Fibroblast of skin of abdomen (primary cell): ENCODE measurements around the gene IRAK3.
"Not testable (repeated sequence)": the region's sequence is repeated elsewhere in the genome, so short reads cannot be mapped to it uniquely, and the experiment has no call there.

ENCODE experiments used
- DNase-seq: peaks from one replicate; pipeline ENCODE4 v3.0.0-alpha.2; 2013

IRAK3 gene

DNA sequence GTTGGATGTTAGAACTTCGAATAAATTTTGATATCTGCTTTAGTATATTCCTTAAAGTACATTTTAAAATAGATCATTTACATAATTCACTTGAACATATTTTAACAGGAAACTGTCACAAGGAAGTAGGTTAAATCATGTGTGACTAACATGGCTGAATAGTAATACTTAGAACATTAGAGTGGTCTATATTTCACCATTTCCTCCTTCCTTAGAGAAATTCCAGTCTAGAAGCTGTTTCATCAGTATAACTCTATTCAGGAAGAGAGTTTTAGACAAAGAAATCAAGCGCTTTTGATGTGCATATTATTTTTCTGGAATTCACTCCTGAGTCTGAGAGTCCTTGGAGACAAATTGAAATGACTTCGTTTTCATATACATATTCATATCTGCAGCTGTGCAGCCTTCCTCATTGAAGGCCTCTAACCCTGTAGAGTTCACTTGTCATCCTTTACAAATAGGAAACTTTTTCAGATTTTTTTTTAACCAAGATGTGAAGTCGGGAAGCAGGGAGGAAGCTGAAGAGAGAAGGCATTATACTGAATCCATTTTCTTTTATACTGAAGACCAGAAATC, 28.4 kb downstream of the IRAK3 start:
- DNase-seq: no peak

DNA sequence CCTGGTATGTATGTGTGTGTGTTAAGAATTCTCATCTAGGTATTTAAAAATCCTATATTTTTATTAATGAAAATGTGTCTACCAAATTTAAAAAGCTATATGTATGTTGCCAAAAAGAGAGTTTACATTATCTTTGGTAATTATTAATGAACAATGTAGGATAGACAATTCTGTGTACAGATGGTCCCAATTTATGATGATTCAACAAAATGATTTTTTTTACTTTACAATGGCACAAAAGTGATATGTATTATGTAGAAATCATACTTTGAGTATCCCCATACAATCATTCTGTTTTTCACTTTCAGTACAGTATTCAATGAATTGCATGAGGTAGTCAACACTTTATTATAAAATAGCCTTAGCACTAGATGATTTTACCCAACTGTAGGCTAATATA, 39.4 kb downstream of the IRAK3 start:
- DNase-seq: no peak

DNA sequence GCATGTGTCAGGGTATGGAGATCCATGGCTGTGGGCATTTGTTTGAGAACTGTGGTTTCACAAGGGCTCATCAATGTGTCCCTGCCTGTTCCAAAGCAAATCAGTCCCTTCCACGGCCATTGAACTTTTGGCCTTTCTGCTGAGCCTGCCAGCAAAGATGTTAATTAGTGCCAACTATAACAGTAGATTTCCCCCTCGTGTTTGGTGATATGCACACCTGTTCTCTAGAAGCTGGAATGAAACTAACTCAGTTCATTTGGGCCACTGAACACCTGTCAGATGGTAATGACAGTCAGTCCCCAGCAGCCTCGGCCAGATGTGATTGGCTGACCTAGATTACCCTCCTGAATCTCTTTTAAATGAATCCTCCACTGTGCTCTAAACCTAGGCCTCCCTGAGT, 43.2 kb downstream of the IRAK3 start:
- no peak for DNase-seq

DNA sequence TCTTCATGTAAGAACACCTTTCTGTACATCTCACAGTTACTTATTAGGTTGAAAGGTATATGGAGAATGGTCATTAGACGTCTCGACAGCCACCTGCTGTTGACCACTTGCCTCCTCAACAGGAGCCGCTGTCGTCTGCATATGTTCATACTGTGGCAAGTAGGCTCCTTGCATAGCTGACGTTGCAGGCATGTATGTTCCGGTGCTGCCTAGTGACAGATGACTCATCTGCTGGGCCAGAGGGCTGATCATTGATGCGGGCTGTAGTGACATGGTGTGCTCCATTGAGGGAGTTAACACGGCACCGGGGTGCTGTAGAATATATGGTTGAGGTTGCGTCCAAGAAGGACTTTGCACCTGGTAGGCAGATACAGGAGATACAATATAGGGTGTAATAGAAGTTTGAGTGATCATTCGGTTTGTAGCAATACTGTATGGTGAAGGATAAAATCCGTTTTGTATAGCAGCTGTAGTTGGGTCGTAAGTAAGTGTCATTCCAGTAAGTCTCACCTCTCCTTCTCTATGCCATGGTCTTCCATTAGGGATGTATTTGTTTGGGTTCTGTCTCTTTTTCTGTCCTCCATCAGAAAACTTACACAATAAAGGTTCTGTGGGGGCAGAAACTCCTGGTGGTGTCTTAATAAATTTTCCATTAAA, 45.2 kb downstream of the IRAK3 start:
- peak; percentile 29 for DNase-seq

DNA sequence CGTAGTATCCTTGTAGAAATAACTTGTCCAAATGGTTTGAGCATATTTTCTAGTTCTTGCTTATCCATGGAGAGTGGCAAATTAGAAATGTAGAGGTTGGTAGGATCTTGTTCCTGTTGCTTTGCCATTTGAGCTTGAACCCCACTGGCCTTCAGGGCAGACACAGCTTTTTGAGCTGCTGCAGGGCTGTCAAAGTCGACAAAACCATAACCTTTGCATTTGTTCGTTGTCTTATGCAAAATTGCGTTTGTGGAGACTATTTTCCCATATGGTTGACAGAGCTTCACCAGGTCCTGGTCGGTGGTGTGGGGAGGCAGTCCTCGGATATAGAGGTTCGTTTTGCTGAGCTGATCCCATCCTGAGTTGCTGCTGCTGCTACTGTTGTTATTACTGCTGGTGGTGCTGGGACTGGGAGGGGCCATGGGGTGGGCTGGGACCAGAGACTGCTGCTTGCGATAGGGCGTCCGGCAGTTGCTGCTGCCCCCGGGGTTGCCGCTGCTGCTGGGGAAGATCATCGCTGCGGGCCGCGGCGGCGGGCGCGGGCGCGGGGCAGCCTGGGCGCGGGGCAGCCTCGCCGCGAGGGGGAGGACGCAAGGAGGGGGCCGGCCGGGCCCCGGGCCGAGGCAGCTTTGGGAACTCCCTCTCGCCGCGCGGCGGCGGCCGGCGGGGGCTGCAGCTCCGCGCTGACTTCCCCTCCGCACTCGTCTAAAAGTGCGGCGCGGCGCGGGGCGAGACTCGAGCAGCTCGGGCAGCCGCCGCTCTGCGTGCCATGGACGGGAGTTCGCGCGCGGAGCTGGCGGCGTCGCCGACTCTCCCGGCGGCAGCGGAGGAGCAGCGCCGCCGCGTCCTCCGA, 46.0 kb downstream of the IRAK3 start:
- DNase-seq: peak; percentile 56

DNA sequence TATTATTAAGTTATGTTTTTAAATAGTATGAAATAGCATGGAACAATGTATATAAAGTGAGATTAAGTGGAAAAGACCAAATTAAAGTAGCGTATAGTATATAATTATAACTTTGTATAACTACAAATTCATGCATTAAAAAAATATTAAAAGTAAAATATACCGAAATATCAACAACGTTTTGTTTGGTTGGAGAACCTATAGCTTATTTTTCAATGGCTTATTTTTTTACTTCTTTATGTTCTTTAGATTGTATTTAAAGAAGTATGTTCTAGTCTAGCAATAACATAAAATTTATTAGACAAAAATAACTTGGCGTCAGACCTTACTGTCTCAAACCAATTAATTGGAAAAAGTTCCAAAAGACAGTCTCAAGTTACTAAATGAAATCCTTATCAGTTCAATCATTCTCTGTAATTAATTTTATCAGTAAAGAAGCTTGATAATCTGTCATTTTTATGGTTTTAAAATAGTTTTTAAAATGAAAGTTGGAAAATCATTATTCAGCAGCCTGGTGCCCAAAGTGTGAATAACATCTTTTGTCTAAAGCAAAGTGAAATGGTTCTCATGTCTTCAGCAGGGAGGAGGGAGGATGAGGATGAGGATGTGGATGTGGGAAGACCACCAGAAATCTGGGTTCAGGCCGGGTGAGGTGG, 46.7 kb downstream of the IRAK3 start:
- peak; percentile 20 for DNase-seq

DNA sequence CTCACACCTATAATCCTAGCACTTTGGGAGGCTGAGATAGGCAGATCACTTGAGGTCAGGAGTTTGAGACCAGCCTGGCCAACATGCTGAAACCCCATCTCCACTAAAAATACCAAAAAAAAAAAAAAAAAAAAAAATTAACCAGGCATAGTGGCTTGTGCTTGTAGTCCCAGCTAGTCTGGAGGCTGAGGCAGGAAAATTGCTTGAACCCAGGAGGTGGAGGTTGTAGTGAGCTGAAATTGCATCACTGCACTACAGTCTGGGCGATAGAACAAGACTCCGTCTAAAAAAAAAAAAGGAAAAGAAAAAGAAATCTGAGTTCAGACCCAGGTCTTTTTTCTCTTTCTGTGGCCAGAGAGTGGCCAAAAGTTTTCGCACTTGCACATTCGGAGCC, 47.3 kb downstream of the IRAK3 start:
- DNase-seq: not testable (repeated sequence)

DNA sequence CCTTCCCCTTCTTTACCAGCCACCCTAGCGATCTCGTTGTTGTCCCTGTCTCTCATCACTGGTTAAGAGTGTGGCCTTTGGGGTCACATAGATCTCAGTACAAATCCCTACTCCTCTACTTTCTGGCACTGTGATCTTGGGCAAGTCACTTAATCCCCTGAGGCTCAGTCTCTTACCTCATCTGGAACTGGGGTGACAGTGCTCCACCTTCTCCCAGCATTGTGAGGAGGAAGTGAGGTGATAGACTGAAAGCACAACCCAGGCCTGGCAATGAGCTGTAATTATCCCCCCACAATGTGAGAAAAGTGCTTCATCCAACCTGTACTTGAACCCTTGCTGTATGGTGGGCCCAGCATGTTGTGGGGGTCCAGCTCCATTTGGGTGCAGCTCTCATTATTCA, 48.0 kb downstream of the IRAK3 start:
- DNase-seq: no peak

DNA sequence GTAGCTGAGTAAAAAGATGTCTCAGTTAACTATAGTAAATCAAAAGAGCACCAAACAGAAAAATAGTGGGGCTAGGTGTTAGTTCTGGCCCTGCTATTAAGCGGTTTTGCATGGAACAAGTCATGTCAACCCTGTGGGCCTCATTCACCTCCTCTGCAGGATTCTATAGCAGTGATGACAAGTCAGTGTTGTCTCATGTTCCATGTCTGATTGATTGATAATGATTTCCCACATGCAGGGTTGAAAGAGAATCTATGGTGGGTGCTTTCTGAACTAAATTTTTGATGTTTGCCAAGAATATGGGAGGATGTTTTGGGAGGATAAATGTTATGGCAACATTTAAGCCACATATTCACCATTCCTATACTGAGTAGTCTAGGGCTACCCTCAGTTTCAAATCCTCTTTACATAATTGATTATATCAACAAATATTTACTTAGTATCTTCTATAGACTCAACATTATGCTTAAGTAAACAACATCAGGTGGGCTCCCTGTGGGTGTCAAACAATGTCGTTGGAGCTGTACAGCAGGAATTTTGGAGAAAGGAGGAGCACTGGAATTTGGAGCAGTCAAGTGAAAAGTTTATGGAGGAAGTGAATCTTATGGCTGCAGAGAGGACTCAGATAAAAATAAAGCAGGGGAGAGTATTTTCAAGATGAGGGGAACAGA, 48.6 kb downstream of the IRAK3 start:
- DNase-seq: no peak

DNA sequence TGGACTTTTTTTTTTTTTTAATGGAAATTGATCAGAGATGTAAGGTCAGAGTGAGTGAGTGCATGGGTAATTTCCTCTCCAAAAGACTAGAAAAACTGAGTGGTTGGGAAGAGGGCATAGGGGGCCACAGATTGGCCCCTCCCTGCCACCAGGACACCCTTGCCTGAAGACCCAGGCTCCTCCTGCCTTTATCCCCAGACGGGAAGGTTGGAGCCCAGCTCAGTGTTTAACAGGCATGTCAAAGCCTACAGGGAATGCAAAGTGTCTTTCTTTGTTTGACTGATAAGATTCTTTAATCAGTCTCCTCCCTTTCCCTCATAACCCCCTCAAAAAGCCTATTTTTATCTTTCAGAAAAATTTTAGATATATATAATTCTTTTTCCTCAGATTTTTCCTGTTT, 50.3 kb downstream of the IRAK3 start:
- DNase-seq: no peak

DNA sequence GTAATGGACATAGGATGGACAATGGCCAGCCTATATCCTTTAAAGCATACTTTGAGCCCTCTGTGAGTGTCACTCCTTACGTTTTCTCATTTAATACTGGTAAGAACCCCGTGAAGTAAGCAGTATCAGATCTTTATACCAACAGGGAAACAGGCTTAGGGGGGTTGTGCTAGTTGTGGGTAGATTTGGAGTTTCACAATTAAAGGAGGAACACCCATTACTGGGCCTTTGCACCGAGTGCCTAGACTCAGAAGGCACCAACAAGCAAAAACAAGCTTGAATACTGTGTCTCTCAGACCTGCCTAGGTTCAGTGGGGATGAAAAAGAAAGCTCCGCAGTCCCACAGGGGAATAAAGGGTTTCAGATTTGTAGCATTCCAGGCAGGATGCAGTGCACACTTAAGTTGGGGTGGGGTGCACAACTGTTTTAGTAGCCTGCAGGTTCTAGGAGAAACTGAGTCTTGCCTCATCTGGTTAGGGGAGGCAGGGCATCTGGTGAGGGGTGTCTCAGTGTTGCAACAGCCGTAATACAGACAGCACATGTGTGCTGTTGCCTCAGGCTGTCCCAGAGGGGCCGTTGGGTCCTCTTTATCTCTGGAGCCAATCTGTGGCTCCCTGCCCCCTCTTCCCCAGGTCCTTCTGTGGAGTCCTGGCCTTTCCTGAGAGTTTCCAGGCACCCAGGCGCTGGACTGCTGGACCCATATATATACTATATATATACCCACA, 51.2 kb downstream of the IRAK3 start:
- DNase-seq: no peak

DNA sequence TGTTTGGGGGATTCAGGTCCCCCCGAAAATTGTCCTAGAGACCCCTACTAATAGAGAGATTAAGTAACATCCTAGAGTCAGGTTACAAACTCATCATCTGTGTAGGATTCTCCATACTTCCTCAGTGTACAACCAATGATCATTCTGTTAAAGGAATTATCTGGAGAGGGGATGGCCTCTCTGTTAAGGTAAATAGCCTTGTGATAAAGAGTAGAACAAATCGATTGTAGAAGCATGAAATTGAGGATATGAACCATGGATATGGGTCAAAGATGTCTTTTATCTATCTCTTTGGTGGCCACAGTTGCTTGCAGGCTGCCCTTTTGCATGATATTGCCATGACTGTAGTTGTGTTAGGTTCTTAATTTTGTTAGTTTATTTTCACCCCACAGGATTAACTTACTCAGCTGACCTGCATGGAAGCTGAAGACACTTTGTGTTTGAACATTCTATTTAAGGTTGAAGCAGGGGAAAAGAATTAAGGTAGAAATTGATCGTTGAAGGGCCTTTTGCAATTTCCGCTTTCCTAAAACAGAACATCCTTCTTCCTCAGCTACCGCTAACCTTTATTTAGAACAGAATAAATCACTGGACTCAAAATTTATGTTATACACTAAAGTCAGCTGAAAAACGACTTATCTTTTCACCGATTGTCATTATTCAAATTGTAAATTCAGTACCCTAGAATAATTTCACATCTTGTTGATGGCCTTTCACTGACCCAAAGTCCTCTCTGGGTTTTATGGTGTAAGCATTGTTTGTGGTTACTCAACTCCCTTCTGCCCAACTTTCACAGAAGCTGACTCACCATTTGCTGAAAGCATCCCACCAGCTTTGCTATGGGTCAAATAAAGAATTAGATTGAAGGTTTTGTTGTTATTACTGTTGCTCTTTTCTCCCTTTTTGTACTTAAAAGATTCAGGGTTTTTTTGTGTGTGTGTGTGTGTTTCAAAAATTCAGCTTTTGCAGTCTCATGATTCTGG, 52.3 kb downstream of the IRAK3 start:
- DNase-seq: peak; percentile 78

DNA sequence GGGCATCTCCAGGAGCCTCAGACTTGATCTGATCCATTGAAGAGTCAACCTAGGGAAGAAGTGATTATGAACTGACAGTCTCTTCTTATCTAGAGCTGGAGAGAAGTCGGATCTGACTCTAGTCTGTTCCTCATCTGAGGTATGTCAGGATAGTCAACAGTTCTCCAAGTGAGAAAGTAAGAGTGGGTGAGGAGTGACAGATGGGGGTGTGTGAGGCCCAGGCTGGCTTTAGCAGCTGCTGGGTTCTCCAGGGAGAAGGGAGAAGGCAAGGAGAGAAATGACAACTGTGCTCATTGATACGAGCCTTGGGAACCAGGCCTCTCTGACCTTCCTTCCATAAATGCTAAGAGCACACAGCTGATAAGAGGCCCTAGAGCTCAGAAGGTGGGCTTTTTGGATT, 53.3 kb downstream of the IRAK3 start:
- DNase-seq: no peak

DNA sequence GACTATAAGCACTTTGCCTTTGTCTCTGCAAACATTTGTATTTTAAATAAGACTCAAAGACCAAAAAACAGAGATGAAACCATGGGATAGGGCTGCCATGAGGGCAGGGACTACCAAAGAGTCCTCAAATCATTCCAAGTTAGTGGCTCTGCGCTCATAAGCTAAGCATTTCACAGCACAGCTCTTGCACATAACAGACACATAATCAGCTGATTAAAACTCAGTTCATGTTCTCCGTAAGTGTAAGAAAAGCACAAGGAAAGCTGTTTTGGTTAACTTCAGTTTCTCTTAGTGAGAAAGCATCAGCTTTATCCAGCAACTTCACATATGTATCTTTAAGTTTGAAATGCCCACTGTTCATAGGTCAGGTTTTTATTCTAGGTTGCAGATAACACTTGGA, 54.9 kb downstream of the IRAK3 start:
- DNase-seq: no peak

DNA sequence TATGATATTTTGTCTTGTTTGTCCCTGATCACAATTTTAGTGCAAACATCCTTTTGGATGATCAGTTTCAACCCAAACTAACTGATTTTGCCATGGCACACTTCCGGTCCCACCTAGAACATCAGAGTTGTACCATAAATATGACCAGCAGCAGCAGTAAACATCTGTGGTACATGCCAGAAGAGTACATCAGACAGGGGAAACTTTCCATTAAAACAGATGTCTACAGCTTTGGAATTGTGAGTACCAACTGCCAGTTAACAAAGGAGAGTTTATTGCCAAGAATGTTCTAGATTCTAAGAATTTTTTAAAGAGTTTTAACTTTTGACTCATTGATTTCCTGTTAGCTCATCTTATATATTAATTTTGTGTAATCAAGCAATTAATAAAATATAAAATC, 55.4 kb downstream of the IRAK3 start:
- DNase-seq: peak; percentile 18

DNA sequence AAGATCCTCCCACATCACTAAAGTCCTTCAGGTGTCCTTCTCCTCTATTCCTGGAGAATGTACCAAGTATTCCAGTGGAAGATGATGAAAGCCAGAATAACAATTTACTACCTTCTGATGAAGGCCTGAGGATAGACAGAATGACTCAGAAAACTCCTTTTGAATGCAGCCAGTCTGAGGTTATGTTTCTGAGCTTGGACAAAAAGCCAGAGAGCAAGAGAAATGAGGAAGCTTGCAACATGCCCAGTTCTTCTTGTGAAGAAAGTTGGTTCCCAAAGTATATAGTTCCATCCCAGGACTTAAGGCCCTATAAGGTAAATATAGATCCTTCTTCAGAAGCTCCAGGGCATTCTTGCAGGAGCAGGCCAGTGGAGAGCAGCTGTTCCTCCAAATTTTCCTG, 58.7 kb downstream of the IRAK3 start:
- DNase-seq: no peak

DNA sequence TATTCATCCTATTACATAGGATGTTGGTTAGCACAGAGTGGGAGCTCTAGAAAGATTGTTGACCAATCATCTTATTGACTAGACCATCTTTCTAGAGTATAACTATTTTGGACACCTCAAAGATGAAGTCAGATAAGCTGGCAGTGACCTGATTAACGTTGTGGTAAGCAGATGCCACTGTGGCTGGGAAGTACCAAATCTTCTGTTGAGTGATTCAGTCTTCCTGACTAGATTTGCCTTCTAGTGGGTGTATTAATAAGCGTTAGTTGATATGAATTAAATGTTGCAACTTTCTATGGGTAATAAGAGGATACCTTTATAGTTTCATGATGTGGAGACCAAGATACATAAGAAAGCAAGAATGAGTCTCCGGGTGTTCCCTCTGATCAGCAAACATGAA, 62.0 kb downstream of the IRAK3 start:
- DNase-seq: no peak

DNA sequence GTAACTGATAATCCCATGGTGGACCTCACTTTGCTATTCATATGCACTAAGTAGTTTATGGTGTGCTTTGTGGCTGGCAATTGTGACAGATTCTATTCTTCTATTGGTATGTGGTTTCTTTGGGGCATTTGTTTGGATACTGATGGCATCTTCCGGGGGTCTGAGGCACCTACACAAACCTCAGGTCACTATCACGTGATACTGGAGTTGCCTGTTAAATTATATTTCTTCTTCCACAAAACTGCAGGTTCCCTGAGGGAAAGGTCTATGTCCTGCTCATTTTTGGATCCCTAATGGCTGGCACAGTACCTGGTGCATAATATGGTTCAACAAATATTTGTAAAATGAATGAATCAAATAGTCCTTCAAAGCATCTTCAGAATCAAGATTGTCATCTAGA, 63.8 kb downstream of the IRAK3 start:
- no peak for DNase-seq

DNA sequence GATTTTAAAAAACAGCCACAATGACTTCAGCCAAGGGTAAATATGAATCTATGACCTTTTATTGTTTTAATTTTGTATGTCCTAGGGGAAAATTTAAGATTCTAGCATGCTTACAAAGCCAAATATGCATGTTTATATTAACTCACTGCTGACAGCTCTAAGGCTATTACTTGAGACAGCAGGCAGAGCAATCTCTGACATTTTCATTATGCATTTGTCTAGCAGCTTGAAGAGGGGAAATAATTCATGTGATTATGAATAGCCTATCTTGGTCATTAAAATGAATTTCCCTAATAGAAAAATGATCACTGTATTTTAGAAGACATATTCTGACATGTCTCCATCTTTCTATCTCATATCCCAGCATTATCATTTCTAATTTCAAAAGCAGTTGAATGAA, 66.7 kb downstream of the IRAK3 start:
- no peak for DNase-seq

DNA sequence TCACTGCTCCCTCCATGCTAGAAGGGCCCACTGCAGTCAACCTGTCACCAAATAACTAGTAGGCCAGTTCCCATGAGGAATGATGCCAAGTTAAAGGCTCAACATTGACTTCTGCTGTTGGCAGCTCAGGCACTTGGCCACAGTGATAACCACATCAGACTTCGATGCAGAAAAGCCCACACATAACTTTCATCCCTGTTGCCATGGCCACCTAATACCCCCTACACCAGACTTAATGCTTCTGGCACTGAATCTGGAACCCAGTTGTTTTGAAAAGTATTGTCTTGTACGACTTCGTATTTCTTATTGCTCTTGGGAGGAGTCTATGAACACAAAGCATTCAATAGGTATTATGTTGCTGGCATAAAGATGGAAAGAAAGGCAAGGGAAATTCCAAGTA, 69.0 kb downstream of the IRAK3 start:
- no peak for DNase-seq

DNA sequence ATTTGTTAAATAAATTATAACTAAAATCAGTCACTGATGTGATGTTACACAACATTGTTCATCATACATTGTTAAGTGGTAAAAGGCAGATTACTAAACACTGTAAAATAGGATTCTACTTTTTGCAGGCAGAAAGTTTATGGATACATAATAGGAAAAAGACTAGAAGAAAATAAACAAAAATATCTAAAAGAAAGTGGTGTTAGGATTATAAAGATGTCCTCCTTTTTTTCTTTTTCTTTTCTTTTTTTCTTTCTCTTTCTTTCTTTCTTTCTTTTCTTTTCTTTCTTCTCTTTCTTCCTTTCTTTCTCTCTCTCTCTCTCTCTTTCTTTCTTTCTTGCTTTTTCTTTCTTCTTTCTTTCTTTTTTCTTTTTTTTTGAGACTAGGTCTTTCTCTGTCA, 73.7 kb downstream of the IRAK3 start:
- no peak for DNase-seq
